IPS-18c (cell line): Measurements from ENCODE around the gene COX20.

Experiments
- H3K4me3 ChIP-seq: 2 replicates; pipeline ENCODE4 v1.7.0; 2013; ENCODE audit warnings: low read depth, mild to moderate bottlenecking, low read length, moderate library complexity; ENCODE audit not compliant: insufficient read depth
- H3K9me3 ChIP-seq: one replicate; pipeline ENCODE4 v1.6.1; 2013; ENCODE audit warnings: mild to moderate bottlenecking, low read length, moderate library complexity; ENCODE audit not compliant: control insufficient read depth, insufficient read depth

The COX20 gene

GRCh38 chr1:244862354-244862698, 26.9 kb downstream of the COX20 start:
- peak overlapping the region; percentile 67 for H3K4me3 ChIP-seq
- H3K9me3 ChIP-seq = no peaks in the 10 kb centered on the region

GRCh38 chr1:244862699-244863490, 27.4 kb downstream of the COX20 start:
- H3K9me3 ChIP-seq = no peaks in the 10 kb centered on the region

GRCh38 chr1:244863491-244864252, 28.2 kb downstream of the COX20 start:
- Histone ChIP-seq H3K4me3 (peak overlapping the region; percentile 94), H3K9me3 (no peaks in the 10 kb centered on the region)

More at GRCh38 chr1:244862699-244863490, 27.4 kb downstream of the COX20 start:
- peak overlapping the region; percentile 94 for H3K4me3 ChIP-seq

DNA sequence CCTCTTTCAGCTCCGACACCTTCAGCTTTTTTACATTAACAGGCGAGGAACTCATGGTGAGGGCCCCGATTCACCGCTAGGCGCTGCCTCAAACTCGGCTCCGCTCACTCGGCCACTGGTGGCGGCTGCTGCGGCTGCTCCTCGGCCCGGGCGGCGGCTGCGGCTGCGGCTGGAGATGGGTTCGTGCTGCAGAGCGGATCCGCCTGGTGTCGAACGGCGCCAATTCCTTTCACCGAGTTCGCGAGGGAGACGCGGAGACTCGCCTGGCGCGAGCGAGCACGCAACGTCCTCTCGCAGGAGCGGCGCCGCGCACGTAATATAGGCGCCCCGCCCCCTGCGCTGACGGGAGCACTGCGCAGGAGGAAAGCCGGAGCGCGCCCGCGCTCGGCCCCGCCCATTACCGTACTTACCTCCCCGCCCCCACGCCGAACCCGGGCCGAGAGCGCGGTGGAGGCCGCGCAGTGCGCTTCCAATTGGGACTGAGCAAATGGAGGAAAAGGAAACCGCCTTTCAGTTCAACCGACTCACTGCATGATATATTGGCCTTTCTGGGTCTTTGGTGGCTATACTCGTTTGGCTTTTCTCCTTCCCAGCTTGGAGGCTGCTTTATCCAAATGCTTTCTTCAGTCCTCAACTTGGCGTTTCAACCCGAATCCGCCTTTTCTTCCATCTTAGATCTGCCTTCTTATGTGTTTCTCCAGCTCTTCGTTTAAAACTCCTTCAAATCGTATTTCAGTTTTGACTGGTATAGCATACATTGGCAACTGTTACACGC, 29.0 kb downstream of the COX20 start, which contains the start of gene HNRNPU:
Gene HNRNPU (minus strand): TSS at position 291 of the 775 bp plus-strand sequence. CDS start 236 bp downstream, at position 55.
- H3K9me3 ChIP-seq = no peaks in the 10 kb centered on the region

GRCh38 chr1:244865028-244865371, 29.5 kb downstream of the COX20 start:
- Histone ChIP-seq H3K4me3 (peak overlapping the region; percentile 94), H3K9me3 (no peaks in the 10 kb centered on the region)

More for the DNA sequence above, 29.0 kb downstream of the COX20 start, which contains the start of gene HNRNPU:
- peak within 1 kb of the TSS; percentile 94 for H3K4me3 ChIP-seq

DNA sequence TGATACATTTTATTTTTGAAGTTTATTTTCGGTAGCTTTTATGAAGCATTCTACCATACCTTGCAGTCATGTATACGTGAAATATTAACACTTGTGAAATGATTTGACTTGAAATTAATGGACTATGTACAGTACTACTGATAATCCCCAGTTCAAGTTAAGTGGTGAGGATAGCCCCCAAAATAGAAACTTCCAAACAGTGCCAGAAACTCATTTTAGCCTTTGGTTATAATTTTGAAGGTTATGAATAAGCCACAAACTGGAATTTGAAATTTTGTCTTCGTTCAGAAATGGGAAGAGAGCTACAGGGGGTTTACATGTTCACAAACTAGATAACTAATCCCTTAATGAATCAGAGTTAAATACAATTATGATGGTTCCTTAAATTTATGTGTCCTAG, 30.4 kb downstream of the COX20 start:
- H3K4me3 ChIP-seq = no peak overlapping the region
- no peaks in the 10 kb centered on the region for H3K9me3 ChIP-seq

- no peak overlapping the region for H3K4me3 ChIP-seq
- H3K9me3 ChIP-seq = no peaks in the 10 kb centered on the region
Measured at GRCh38 chr1:244866355-244866754, 30.9 kb downstream of the COX20 start.

GRCh38 chr1:244868484-244869363, 33.3 kb downstream of the COX20 start:
- Histone ChIP-seq H3K4me3 (no peak overlapping the region), H3K9me3 (no peaks in the 10 kb centered on the region)

GRCh38 chr1:244869364-244869827, 33.9 kb downstream of the COX20 start:
- Histone ChIP-seq H3K4me3 (no peak overlapping the region), H3K9me3 (no peaks in the 10 kb centered on the region)

DNA sequence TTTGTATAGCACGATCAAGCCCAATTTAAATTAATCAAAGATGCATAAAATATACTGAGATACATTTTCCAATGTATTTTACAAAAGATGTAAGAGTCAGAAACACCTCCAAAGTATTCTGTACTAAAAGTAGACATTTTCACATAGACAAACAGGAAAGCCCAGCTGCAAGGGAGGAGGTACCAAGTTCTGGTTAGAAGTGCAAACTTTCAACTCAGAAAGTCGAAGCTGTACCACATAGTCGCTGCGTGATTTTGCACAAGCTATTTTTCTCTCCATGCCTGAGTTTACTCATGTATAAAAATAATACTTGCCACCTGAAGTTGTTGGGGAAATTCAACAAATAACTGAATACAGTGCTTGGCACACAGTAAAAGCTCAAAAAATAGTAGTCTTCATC, 34.5 kb downstream of the COX20 start:
- H3K9me3 ChIP-seq = no peaks in the 10 kb centered on the region
- no peak overlapping the region for H3K4me3 ChIP-seq

DNA sequence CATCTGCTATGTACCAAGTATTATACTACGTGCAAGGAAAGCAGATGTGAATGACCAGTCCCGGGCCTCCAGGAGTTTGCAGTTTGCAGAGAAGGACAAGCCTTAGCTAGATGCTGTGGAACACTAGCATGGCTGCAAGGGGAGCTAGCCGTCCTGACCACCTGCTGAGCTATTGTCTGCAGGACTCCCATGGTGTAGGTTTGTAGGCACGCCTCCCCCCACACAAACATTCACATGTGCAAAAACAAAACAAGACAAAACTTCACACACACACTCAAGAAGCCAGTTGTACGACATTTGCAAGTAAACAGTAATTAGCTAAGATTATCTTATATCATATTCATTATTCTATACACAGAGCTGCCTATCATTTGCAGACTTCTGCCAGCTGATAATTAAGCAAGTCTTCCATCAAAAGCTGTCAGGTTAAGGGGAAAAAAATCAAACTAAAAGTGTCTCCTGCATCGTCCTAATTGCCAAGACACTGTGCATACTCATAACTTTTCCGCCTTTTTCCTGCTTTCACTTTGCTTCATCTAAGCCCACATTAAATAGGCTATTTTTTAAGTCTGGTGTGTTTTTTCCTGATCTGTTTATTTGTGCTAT, 39.6 kb downstream of the COX20 start:
- Histone ChIP-seq H3K9me3 (no peaks in the 10 kb centered on the region), H3K4me3 (no peak overlapping the region)

DNA sequence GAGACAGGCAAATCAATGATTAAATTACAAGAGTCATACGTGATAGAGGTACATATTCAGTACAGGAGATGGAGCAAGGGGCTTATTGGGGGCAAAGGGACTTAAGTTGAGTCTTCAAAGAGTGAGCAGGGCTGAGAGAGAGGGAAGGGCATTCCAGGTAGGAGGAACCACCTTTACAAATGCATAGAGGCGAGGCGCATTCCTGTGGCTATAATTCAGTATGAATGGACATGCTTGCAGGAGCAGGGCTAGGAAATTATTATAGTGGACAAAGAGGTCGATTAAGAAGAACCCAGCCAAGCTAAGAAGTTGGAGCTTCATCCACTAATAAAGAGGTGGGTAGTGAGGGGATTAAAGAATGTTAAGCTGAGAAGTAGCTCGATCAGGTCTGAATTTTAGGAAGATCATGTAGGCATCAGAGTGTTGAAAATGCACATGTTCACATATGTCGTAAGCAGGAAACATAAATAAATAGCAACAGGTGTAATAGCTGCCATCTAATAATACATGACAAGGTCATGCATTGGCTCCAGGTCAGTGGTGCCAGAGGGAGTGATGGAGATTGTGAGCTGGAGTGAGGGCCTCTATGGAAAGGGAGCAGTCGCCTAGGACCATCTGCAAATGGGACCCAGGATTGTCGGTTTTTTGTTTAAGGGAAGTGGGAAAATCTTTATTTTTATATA, 40.9 kb downstream of the COX20 start:
- Histone ChIP-seq H3K9me3 (no peaks in the 10 kb centered on the region), H3K4me3 (no peak overlapping the region)

DNA sequence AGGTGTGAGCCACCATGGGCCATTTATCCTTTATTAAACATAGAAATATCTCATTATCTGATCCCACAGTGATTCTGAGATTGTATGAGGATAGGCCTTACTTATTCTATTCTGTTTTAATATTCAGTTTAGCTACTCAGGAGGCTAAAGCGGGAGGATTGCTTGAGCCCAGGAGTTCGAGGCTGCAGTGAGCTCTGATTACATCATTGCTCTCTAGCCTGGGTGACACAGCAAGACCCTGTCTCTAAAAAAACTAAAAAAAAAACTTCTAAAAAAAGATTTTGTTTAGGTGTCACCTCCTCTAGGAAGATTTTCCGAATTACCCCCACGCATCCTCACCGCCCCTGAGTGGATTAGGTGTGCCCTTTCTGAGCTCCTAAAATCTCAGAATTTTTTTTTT, 43.2 kb downstream of the COX20 start:
- Histone ChIP-seq H3K4me3 (no peak overlapping the region), H3K9me3 (no peaks in the 10 kb centered on the region)

DNA sequence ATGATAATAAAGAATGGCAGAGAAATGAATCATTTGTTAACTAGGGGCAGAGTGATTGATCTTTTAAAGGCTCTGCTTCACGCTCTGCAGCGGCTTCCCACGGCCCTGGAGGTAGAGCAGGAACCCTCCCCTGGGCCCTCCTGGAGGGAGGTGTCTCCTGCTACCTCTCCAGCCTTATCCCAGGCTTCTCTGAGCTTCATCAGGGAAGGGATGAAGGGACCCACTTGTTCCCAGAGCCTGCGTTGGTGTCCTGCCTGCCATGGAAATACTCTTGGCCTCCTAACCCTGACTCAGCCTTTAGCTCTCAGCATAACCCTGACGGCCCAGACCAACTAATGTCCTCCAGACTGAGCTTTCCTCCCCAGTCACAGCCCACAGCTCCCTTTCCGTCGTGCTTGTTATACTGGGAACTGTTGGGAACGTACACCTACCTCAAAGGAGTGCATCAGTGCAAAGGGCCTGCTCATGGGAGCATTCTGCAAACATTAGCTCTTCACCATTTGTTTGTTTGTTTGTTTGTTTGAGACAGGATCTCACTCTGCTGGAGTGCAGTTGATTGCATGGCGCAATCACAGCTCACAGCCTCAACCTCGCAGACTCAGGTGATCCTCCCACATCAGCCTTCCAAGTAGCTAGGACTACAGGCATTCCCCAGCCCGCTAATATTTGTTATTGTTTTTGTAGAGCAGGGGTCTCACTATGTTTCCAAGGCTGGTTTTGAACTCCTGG, 46.3 kb downstream of the COX20 start:
- Histone ChIP-seq H3K4me3 (no peak overlapping the region), H3K9me3 (no peaks in the 10 kb centered on the region)

DNA sequence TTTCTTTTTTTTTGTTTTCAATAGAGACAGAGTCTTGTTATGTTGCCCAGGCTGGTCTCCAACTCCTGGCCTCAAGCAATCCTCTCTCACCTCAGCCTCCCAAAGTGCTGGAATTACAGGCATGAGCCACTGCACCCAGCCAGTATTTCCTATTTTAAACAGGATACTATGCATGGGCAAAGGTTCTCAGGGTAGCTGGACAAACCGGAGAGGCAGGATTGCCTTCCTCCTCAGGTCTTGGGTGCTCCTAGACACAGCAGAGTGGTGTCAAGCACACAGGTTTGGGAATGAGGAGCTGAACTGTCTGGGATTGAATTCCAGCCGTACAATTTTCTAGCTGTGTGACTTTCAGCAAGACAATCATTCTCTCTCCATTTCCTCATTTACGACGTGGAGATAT, 51.8 kb downstream of the COX20 start:
- no peaks in the 10 kb centered on the region for H3K9me3 ChIP-seq

More for the DNA sequence above, 51.8 kb downstream of the COX20 start:
- no peak overlapping the region for H3K4me3 ChIP-seq
